ENCODE results near the gene ATP10B. TPM values are rescaled to one million over a fixed set of nuclear protein-coding genes. Genes with fewer than 3 reads are reported as not detected.

Gene ATP10B
- polyA plus RNA-seq, 3 donors, result not detected

DNA sequence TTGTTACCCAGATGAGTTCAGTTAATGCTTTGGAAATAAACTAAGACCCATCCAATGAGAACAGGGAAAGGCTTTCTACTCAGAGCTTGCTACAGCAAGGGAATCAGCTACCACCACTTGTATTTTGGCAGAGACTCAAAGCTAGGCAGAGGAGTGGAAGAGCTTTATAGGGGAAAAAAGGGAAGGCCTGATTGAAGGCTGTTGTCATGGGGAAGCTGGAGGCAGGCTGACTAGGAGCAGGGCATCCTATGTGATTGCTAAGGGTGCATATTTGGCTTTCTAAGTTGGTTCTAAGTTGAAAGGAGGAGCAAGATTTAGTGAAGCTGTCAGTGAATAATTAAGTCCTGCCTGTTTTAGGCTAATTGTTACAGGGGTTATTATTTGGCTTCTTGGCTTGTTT, 314.9 kb downstream of the ATP10B start:
- H3K4me2 ChIP-seq (replicated peaks; ENCODE audit: extremely low read depth, low read length, poor library complexity, severe bottlenecking), result no peak overlapping the region
- H3K4me3 Mint-ChIP-seq, result no peak overlapping the region
- intact Hi-C loops (cut with micrococcal nuclease), result no loop called here

DNA sequence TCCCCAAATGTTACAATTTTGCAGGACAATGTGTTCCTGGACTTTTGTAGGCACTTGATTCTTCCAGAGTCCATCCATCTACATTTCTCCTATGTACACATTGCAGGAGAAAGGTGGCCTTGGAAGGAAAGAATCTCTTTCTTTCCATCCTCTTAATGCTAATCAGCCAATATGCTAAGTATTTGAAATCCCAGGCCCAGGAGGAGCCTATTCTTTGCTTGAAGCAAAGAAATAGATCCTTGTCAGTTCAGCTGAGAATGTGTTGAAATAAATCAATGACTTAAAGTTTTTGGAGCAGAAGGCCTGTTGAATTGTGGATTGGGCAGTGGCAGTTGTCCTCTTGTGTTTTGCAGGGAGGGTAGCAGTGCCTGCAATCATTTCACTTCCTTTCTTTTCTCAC, 317.1 kb downstream of the ATP10B start:
- no peaks in the 10 kb centered on the region for H3K79me2 ChIP-seq (ENCODE audit: insufficient read depth, low read length)
- H3K4me3 Mint-ChIP-seq, result no peak overlapping the region
- no peak overlapping the region for H3K4me3 ChIP-seq (replicated peaks in 1 of 3; ENCODE audit: low read depth in 2 of 3, low read length in 3 of 3)
- no peaks in the 10 kb centered on the region for H4K20me1 ChIP-seq (ENCODE audit: insufficient read depth, low read length)
- H3K4me1 Mint-ChIP-seq, result no peaks in the 10 kb centered on the region
- H3K27me3 ChIP-seq (ENCODE audit: control insufficient read depth in 2 of 2, insufficient read depth in 2 of 2, low read length in 2 of 2), result no peaks in the 10 kb centered on the region
- no peaks in the 10 kb centered on the region for H3K27me3 Mint-ChIP-seq (ENCODE audit: low read depth in 3 of 3)
- H3K9me3 ChIP-seq (replicated peaks in 1 of 2; ENCODE audit: control insufficient read depth in 1 of 2, insufficient read depth in 1 of 2, low read length in 2 of 2), result no peaks in the 10 kb centered on the region
- intact Hi-C loops (cut with micrococcal nuclease), result no loop called here
- no peak overlapping the region for H3K9ac ChIP-seq (ENCODE audit: insufficient read depth, low read length, poor library complexity, severe bottlenecking)
- H3K4me1 ChIP-seq (ENCODE audit: control insufficient read depth in 1 of 2, insufficient read depth in 2 of 2, low read length in 2 of 2), result no peaks in the 10 kb centered on the region
- H3K27ac Mint-ChIP-seq, result no peak overlapping the region
- H3K9me3 Mint-ChIP-seq, result peaks cover 0 to 3% (median 0%) of the 10 kb centered on the region in 7 donors
- H3K4me2 ChIP-seq (replicated peaks; ENCODE audit: extremely low read depth, low read length, poor library complexity, severe bottlenecking), result no peak overlapping the region
- no peaks in the 10 kb centered on the region for H3K36me3 Mint-ChIP-seq
- no peaks in the 10 kb centered on the region for H3K36me3 ChIP-seq (replicated peaks in 1 of 2; ENCODE audit: control insufficient read depth in 1 of 2, insufficient read depth in 2 of 2, low read length in 2 of 2)
- DNase-seq, result no peak
- TF ChIP-seq CTCF (IDR thresholded peaks at IDR 0.05), result no peak
- no peak overlapping the region for H2AFZ ChIP-seq (ENCODE audit: insufficient read depth, low read depth, low read length, poor library complexity, severe bottlenecking)
- H3K27ac ChIP-seq (ENCODE audit: low read depth in 1 of 2, low read length in 2 of 2), result no peak overlapping the region

More for the DNA sequence above, 314.9 kb downstream of the ATP10B start:
- no peaks in the 10 kb centered on the region for H3K36me3 Mint-ChIP-seq
- H3K4me1 Mint-ChIP-seq, result no peaks in the 10 kb centered on the region
- no peaks in the 10 kb centered on the region for H3K27me3 Mint-ChIP-seq (ENCODE audit: low read depth in 3 of 3)
- no peak overlapping the region for H3K27ac ChIP-seq (ENCODE audit: low read depth in 1 of 2, low read length in 2 of 2)
- no peaks in the 10 kb centered on the region for H3K9me3 ChIP-seq (replicated peaks in 1 of 2; ENCODE audit: control insufficient read depth in 1 of 2, insufficient read depth in 1 of 2, low read length in 2 of 2)
- H3K9me3 Mint-ChIP-seq, result peaks cover 0 to 3% (median 0%) of the 10 kb centered on the region in 7 donors
- no peaks in the 10 kb centered on the region for H3K4me1 ChIP-seq (ENCODE audit: control insufficient read depth in 1 of 2, insufficient read depth in 2 of 2, low read length in 2 of 2)
- no peak overlapping the region for H2AFZ ChIP-seq (ENCODE audit: insufficient read depth, low read depth, low read length, poor library complexity, severe bottlenecking)
- H3K27ac Mint-ChIP-seq, result no peak overlapping the region
- no peaks in the 10 kb centered on the region for H3K79me2 ChIP-seq (ENCODE audit: insufficient read depth, low read length)
- no peaks in the 10 kb centered on the region for H4K20me1 ChIP-seq (ENCODE audit: insufficient read depth, low read length)
- H3K4me3 ChIP-seq (replicated peaks in 1 of 3; ENCODE audit: low read depth in 2 of 3, low read length in 3 of 3), result no peak overlapping the region
- no peak overlapping the region for H3K9ac ChIP-seq (ENCODE audit: insufficient read depth, low read length, poor library complexity, severe bottlenecking)
- TF ChIP-seq CTCF (IDR thresholded peaks at IDR 0.05), result no peak
- H3K36me3 ChIP-seq (replicated peaks in 1 of 2; ENCODE audit: control insufficient read depth in 1 of 2, insufficient read depth in 2 of 2, low read length in 2 of 2), result no peaks in the 10 kb centered on the region
- no peak for DNase-seq
- H3K27me3 ChIP-seq (ENCODE audit: control insufficient read depth in 2 of 2, insufficient read depth in 2 of 2, low read length in 2 of 2), result no peaks in the 10 kb centered on the region

Data from CD14-positive monocyte (primary cell).